ENCODE data around the gene IL9.
A peak's percentile ranks its signal among the peaks of the same experiment; 100 is the strongest.

IL9 gene

DNA sequence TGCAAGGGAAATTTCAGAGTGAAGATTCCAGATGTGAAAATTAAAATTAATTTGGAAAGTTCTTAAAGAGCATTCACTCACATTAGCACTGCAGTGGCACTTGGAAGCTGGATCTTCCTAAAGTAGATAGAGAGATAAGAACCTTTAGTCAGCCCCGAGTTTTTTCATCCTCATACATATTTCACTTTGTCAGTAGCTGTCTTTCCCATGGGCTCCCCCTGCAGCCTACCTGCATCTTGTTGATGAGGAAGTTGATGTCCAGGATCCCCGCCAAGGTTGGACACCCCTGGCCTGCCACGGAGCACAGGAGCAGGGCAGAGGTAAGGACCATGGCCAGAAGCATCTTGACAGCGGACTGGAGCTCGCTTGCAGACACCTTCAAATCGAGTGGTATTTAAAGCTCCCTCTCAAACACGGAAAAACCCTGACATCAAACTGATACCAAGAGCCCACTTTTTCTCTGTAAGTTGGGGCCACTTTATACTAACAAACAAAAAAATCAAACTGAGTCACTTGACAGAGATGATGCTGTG lies at the start of gene IL9:
Gene IL9 (minus strand): TSS at position 368 of the 533 bp plus-strand sequence. CDS start 25 bp downstream, at position 343.
- DNase-seq = no peak

DNA sequence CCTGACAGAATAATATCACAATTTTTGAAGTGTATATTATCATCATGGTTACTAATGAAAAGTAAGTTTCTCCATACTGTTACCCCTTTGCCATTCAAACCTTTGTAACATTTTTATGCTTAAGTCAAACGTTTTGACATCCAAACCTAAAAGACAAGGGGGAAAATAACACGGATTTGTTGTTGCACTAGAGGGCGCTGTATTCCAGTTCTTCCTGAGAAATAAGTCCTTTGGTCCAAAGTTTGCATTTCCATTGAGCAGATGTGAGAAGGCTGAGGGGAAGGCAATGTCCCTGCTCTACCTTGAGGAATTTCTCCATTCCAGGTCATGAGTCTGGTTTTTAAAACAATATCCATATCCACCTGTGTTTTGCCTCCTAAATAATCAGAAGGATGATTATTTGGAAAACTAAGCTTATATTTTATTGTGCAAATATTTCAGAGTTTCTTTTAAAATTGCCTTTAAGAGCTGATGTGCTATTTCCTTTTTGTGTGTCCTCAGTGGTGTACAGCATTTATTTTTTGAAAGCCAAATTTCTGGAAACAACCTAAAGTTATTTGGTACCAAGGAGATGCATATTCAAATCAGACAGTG lies 49.4 kb upstream of the IL9 start:
- peak; percentile 32 for DNase-seq

DNA sequence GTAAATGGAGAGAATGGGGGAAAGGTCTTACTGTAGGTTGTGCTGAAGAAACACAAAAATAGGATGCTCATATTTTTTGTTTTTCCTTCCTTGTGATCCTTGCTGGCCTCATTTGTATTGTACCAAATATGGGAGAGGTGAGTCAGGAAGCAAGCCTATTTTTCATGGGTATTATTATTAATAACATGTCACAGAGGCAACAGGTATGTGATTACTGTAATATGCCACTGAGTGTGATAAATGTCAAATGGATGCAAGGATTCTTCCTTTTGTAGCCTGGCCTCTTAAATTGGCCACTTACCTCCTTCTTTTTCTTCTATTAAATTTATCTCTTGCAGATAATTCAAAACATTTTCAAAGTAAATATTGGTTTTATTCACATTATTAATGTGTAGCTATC lies 48.9 kb upstream of the IL9 start:
- no peak for DNase-seq

DNA sequence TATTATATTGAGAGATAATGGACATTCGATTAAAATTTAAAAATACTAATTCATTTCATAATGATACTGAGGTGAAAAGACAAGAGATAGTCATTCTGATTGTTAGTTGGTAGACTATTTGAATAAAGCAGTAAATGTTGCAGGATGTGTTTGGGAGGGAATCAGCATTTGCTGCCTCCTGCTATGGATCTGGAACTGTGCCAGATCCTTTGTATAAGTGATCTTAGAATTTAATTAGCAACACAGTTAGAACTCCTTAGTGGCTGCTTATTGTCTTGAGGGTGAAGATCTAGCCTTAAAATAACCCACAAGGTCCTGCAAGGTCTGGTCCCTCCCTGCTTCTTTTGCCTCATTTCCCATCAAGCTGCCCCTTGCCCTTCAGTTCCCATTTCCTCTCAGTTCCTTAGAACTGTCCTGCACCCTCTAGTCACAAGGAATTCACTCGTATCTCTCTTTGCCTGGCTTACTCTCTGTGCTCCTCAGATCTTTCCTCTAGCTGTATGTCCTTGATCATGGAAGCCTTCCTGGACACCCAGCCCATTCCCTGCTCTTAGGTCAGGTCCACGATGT lies 46.6 kb upstream of the IL9 start:
- no peak for DNase-seq

DNA sequence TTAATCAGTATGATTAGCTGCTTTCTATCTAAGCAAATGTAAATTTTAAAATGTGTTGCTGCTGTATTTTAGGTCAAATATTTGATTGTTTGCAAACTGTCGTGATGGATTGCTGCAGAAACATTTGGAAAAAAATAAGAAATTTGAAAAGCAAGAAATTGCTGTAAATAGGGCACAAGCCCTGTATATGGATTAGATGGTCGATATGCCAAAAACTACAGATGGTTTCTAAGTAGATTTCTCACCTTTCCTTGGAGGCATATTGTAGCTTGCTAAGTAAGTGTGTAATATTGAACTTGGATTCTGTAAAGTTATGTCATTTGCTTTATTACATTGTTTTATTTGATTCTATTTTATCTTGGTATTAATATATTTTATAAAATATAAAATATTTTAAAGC lies 46.1 kb upstream of the IL9 start:
- no peak for DNase-seq

DNA sequence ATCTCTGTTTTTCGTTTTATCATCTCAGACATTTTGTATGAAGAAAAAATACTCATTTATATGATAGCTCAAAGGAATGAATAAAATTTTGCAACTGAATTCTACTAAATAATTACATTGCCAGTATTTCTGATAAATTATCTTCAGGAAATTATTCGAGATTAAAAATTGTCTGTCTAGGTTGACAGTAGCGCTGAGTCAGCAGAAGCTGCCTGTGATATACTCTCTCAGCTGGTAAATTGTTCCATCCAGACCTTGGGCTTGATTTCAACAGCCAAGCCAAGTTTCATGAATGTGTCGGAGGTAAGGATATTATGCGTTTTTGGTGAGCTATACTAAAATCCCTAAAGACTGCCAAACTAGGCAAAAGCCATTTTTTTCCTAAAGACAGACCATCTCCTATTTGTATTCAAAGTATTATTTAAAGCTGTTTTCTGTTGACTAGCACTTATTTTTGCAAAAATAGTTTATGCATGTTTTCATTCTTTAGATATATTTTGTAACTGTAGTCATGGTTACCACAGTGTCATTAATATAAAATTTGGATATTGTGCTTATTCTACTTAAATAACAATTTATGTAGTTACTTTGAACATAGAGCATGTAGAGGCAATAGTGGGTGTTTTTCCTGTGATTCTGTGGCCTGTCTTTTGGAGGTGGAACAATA lies 41.7 kb upstream of the IL9 start:
- no peak for DNase-seq

DNA sequence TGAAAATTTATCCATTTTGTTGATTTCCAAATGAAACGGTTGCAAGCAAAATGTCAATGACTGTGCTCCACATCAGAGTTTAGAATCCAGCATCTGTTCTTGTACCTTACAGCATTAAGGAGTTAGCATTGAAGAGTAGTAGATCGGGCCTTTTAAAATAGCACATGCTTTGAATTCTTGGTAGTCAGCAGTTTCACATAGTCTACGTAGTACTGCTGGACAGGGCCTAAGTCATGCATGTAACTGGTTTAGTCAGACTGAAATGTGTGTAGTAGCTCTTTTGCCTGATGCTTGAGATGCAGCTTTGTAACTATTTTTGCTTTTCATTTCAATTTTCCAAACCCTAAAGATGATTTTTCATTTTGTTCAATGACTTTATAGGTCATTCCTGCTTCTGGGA lies 39.3 kb upstream of the IL9 start:
- no peak for DNase-seq

DNA sequence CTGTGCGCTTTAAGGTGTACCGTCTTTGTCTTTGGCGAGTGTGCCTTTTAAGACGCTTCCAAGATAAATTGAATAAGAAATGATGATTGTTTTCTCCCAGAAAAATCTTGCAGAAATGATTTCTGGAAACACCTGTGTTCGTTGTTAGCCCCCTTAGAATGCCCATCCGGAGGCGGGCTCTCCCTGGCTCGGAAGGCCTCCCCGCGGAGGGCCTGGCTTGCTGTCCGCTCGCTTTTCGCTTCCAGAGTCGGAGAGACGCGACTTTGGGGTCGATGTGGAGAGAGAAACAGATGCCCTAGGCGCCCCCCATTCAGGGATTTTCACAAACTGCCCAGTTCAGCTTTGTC lies 35.3 kb upstream of the IL9 start:
- DNase-seq = no peak

DNA sequence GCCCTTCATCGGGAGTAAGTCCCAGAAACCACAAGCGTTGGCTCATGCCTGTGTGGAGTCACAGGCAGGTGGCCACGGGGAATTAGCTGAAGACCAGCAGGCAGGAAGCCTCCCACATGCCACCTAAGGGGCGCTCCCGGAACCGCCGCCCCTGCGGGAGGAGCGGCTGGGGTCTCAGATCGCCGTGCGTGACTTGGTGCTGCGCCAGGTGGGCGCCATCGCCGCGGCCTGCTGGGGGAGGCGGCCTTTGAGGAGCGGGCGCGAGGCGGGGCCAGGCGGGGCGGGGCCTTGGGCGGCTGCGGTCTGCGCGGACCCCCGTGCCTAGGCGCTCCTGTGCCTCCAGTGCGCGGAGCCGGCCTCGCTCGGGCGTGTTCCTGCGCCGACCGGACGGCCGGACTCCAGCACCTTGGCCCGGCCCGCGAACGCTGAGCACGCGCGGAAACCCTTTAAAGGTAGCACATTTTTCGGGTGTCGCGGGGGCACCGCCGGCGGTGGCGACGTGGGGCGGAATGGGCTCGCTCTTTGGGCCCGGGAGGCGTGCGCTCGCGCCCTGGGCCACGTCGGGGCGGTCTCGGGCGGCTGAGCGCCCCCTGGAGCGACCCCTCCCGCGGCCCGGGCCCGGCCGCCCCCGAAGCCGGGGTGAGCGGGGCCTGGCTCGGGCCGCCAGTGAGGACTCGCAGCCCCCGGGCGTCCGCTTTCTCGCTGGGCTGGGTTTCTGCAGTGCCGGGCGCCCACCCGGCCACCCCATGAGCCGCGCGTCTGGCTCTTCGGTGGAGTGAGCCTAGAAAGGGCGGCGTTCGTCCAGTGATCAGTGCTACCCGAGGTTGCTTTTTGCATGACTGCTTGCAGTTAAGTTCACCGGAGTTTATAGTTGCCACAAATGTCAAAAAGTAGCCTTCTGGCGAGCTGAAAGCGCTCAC lies 34.6 kb upstream of the IL9 start:
- peak; percentile 26 for DNase-seq

DNA sequence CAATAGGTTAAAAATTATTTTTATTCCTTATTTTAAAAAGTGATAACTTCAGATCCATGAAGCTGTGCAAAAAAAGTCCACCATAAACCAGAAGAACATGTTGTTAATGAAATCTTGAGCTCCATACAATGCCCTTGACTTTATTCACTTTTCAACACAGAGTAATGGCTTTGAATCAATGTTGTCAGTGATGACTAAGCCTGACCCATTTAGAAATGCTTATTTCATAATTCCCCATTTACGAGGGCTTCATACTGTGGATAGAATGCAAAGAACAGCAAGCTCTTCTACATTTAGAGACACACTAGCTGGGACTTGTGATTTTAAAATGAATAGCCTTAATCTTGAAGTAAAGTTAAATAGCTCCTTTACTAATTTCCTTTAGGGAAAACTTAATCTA lies 25.7 kb upstream of the IL9 start:
- DNase-seq = no peak

DNA sequence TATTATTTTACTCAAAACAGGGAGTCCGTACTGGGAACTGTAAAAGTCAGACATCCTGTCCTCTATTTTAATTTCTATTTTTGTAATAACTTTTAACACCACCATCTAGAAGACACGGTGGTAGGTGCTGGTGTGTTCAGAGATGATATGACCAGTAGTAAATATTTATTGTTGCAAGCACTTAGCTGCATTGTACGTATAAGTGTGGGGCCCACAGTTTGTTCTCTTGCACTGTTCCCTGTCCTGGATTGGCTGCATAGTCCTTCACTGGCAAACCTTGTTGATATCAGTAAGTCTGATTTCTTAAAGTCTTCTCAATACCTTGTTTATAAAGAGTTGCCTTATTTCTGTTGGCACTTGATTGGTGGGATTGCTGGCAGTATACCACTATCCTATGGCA lies 24.6 kb upstream of the IL9 start:
- DNase-seq = no peak

DNA sequence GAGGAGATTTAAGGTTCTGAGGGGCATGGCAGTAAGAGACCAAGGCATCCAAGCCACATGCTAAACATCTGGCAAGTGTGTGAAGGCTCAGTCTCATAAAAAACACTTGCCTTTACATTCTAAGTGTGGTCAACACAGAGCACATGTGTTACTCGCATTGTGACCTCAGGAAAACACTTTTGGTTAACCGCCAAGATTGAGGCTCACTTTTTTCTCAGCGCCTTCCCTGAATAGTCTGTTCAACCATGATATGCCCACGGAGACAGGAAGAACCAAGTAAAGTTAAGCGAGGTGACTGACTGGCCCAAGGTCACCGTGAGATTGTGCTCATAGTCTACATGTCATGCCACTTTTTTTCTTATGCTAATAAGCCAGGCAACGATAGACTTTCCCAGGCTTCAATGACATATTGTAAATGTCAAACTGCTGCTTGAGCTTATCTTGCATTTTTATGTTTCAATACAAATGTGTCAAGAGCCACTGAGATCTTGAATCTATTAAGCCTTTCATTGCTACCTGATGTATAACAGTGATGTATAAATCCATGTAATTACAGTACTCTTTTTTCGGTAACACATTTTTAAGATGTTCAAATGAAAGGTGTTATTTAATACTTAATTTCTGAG lies 21.1 kb upstream of the IL9 start:
- no peak for DNase-seq

DNA sequence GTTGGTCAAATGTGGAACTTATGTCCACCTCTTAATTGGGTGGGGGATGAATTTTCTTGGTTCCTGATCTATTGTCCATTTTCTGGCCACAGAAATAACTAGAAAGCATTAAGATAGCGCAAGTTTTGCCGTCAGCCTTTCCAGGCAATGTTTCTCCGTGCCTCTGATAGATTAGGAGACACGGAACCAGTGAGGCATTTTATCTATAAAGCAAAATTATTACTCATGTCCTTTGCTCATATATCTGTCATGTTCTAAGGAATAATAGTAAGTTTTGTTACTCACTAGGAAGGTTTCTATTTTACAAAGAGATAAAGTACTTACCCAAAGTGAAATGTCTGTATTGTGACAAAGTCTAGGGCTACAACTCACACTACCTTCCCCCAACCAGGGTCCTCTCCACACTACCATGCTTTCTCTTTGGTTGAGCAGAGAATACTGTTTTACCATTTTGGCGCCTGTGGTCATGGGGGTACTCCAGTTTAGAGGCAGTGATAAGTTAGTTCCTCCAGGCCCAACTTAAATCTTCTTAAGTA lies 19.9 kb upstream of the IL9 start:
- no peak for DNase-seq

DNA sequence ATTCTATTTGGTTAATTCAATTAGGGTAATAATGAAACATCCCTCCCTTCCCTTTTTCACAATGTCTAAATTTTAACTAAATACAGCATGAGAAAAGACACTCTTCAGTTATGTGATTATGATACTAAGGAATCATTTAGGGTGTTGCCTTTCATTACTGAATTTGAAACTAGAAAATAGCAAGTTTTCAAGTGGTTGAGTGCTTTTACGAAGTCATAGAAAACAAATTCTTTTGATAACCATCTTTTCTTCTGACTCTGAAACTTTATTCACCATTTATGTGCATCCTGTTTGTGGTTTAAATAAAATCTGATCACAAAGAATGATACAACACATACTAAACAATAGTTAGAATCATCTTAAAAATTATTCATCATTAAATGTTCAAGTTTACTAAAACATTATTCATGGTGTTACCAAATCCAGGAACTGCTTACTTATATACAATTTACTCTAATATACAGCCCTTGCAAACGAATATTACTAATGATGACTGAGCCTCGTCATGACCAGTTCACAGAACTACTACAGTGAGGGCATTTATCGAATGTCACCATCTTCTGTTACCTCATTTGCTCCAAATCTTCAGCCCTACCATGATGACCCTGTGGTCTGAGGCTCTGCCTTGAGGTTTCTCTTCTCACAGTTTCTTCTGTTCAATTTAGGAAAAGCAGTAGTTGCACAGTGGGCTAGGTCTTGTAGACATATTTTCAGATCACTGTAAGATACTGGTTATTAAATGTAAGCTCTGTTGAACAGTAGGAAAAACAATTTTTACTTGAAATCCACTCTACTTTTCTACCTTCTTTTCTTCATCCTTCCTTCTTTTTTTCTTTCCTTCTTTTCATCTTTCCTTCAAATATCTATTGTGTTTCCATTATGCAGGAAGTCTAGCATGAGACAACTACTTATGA lies 18.3 kb upstream of the IL9 start:
- DNase-seq = no peak

DNA sequence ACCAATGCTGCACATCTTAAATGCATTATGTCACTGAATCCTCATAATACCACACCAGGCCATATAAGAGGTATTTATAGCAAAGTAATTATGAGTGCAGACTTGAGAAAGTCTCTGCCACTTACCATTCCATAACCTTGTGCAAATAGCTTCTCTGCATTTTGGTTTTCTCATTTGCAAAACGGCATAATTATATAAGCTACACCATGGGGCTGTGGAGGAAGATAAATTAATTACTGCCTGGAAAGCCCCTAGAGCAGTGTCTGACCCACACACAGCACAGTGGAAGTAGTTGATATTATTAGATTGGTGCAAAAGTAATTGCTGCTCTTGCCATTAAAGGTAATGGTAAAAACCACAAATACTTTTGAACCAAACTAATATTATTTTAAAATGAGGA lies 9.5 kb upstream of the IL9 start:
- DNase-seq = no peak

DNA sequence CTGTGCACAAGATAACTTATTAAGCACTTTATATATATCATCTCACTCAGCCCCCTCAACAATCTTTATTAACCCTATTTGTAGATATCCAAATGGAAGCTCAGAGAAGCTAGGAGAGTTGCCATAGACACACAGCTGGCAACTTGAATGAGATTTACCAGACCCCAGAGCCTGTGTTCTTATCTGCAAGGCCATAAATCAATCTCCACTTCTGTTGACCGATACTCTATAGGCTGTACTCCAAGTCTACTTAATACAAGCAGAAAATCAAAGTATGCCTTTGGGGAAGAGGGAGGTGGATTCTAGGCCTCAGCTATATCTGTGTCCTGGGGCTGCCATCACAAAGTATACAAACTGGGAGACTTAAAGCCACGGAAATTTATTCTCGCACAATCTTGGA lies 6.0 kb upstream of the IL9 start:
- no peak for DNase-seq

DNA sequence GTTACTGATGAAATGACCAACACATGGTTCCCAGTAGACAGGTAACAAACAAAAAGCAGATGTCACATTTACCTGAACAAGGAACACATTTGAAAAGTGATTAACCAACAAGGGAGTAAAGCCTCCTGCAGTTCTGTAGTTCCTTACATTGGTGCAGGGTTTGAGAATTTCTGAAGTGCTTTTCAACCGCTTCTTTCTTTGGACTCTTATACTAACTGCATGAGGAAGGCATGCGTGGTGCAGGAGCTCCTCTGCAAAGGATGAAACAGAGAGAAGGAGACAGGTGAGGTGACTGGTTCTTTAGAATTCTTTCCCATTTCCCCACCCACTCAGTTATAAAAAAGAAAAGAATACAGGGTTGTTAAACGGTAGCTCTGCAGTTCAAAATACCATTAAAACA lies 4.6 kb upstream of the IL9 start:
- DNase-seq = no peak

DNA sequence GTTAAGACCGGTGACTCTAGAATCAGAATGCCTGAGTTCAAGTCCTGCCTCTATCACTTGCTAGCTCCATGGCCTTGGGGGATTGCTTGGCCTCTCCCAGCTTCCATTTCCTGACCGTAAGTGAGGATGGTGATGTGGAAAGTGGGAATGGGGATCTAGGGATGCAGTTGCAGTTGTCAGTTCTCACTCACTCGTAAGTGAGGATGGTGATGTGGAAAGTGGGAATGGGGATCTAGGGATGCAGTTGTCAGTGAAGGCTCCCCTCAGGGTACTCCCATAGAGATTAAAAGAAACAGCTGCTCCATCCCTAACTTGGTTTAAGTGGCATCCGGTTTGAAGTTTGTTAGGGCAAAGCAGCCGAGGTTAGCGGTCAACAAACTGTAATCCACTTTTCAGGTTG lies 3.0 kb upstream of the IL9 start:
- DNase-seq = no peak

DNA sequence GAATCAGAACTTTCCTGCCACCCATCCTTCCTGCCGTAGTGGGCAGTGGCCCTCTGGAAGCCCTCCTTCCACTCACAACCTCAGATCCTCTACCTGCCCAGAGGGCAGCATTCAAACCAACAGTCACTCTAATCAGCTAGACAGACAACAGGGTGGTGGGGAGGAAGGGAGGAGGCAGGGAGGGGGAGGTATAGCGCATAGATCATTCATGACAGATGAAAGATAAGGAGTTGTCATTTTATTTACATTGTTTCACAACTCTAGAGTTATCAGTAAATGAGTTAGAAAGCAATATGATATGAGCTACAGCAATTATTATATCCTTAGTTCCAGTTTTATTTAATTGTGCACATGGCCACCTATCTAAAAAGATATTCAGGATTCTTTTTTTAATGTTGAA lies 852 bp downstream of the IL9 start:
- no peak for DNase-seq

DNA sequence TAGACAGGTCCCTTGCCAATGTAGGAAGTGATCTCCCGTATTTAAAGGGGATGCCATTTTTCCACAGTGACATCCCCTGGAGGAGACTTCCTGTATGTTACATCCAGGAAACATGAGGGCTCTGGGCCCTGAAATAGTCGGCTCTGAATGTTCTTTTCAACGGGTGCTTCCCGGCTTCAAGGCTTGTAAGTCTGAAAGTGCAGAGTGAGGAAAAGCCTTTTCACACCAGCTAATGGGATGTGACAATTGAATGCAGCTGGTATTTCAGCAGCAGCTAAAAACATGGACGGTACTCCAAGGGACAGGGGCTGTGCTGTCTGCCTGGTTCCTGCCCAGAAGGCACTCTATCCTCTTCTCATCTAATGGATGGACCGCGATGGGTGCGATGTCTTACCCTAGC lies 1.4 kb downstream of the IL9 start:
- DNase-seq = no peak

DNA sequence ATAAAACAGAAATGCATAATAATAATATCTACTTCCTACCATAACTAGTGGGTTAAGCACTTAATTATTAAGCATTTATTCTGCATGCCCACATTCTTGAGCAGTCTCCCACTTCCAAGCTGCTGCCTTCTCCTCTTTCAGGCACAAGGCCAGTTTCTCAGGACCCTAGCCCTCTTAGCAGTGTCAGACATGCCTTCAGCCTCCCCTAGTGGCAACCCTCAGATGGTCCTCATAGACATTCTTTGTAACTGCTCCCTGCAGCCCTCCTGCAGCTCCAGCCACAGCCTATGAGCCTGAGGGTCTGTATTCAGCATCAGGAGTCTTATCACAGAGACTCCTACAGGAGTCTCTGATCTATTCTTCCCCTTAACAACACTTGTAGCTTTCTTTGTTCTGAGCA lies 3.9 kb downstream of the IL9 start:
- DNase-seq = no peak

DNA sequence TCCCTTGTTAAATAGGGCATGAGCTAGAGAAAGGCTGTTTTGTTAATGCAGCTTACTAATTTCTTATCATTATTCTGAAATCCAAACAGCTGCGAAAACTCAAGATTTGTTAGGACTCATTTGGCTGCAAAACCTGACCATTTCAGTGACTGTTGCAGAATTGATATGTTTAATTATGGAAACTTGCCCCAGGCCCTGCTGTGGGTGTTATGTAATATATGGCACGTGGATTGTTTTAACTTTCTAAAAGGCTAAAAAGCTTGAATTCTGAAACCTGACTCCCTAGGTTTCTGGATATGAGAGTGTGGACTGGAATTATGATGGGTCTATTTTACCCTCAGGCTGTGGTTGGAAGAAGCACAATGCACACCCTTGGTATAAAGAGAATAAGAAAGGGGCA lies 4.4 kb downstream of the IL9 start:
- no peak for DNase-seq

All from NCI-H510A (cell line).